Keratinocyte (primary cell): ENCODE measurements around the gene F8. TPM values are rescaled to one million over a fixed set of nuclear protein-coding genes. Genes with fewer than 3 reads are reported as not detected.

Source experiments
- DNase-seq: peaks from one replicate; pipeline ENCODE4 v3.0.0-alpha.2; 2011; ENCODE audit warnings: low read depth, missing footprints, low spot score
- FAIRE-seq: peaks from 2 replicates; lab custom pipeline; 2011; peaks lifted over from hg19 to GRCh38; lab: Jason Lieb, UNC
- H2AFZ ChIP-seq: 2 replicates; pipeline ENCODE4 v1.6.0; 2012; ENCODE audit warnings: low read length, control low read depth, inconsistent platforms; ENCODE audit not compliant: control insufficient read depth
- H3K27ac ChIP-seq: 2 replicates; pipeline ENCODE4 v1.5.1; 2011; ENCODE audit warnings: low read length; ENCODE audit not compliant: control insufficient read depth, insufficient read depth
- H3K27me3 ChIP-seq: 3 replicates; pipeline ENCODE4 v1.6.0; 2011; ENCODE audit warnings: low read length; ENCODE audit not compliant: control insufficient read depth, insufficient read depth; ENCODE audit errors: extremely low read depth
- H3K36me3 ChIP-seq, 2 experiments: 2 replicates in 1 of 2; 3 replicates in 1 of 2; pipeline ENCODE4 v1.5.1; 2011; ENCODE audit warnings: low read length in 2 of 2, mild to moderate bottlenecking in 1 of 2; ENCODE audit not compliant: control insufficient read depth in 2 of 2, insufficient read depth in 2 of 2; ENCODE audit errors: extremely low read depth in 1 of 2
- H3K4me1 ChIP-seq: 3 replicates; pipeline ENCODE4 v1.5.1; 2011; ENCODE audit warnings: low read length; ENCODE audit not compliant: control insufficient read depth, insufficient read depth; ENCODE audit errors: extremely low read depth
- H3K4me2 ChIP-seq: 3 replicates; pipeline ENCODE4 v1.6.0; 2011; ENCODE audit warnings: low read depth, low read length; ENCODE audit not compliant: control insufficient read depth, insufficient read depth; ENCODE audit errors: extremely low read depth
- H3K4me3 ChIP-seq, 3 experiments: fragments of 200-600 bp in 1 of 3; sonication (generic) in 1 of 3; 2 replicates in 2 of 3; 3 replicates in 1 of 3; pipeline ENCODE4 v1.5.1; 2011 to 2016; ENCODE audit warnings: low read length in 3 of 3, mild to moderate bottlenecking in 3 of 3, control low read depth in 2 of 3, inconsistent platforms in 1 of 3, low read depth in 1 of 3, mixed read lengths in 1 of 3, mixed run types in 1 of 3, moderate library complexity in 1 of 3; ENCODE audit not compliant: control insufficient read depth in 2 of 3, insufficient read depth in 2 of 3; ENCODE audit errors: extremely low read depth in 1 of 3
- H3K79me2 ChIP-seq: 2 replicates; pipeline ENCODE4 v1.6.0; 2012; ENCODE audit warnings: low read length; ENCODE audit not compliant: control insufficient read depth, insufficient read depth
- H3K9ac ChIP-seq: 3 replicates; pipeline ENCODE4 v1.6.0; 2011; ENCODE audit warnings: low read length; ENCODE audit not compliant: control insufficient read depth, insufficient read depth; ENCODE audit errors: extremely low read depth
- H3K9me1 ChIP-seq: 3 replicates; pipeline ENCODE4 v1.6.0; 2011; ENCODE audit warnings: low read length; ENCODE audit not compliant: control insufficient read depth, insufficient read depth; ENCODE audit errors: extremely low read depth
- H3K9me3 ChIP-seq: 2 replicates; pipeline ENCODE4 v1.5.1; 2012; ENCODE audit warnings: low read depth, low read length; ENCODE audit not compliant: control insufficient read depth
- H4K20me1 ChIP-seq: 3 replicates; pipeline ENCODE4 v1.6.0; 2011; ENCODE audit warnings: low read length; ENCODE audit not compliant: control insufficient read depth, insufficient read depth; ENCODE audit errors: extremely low read depth
- CTCF ChIP-seq, 3 experiments: IDR thresholded peaks in 1 of 3; conservative IDR thresholded peaks in 1 of 3; optimal IDR thresholded peaks in 1 of 3; 2 replicates in 2 of 3; 3 replicates in 1 of 3; pipeline versions ENCODE3 to v1.5.1; 2011; ENCODE audit warnings: low read length in 3 of 3, mild to moderate bottlenecking in 3 of 3, moderate library complexity in 2 of 3, control low read depth in 1 of 3, inconsistent platforms in 1 of 3; ENCODE audit not compliant: insufficient read depth in 2 of 3; ENCODE audit errors: extremely low read depth in 1 of 3
- EZH2 ChIP-seq: IDR thresholded peaks from one replicate; pipeline ENCODE4 v1.6.1; 2012; ENCODE audit warnings: inconsistent platforms, mild to moderate bottlenecking, low read length, moderate library complexity
- dilution Hi-C: fragments of 300-500 bp; cut with MboI; formaldehyde crosslinking; loops from one replicate; pipeline ENCODE4 v1.7.0; 2020; ENCODE audit warnings: low sequenced_read_pairs; ENCODE audit not compliant: extremely low pct_ligation_motif_present
- polyA plus RNA-seq, 5 experiments: library from polyadenylated mRNA; depleted of rRNA in 3 of 5; stranded (reverse) in 3 of 5; stranded (forward) in 1 of 5; unstranded in 1 of 5; fragments of >200 nt; gene quantifications; 1 replicate in 1 of 5; 2 replicates in 3 of 5; 3 replicates in 1 of 5; pipeline versions ENCODE4 v1.2.1 to v1.2.3, GENCODE V29; 2011 to 2012; ENCODE audit warnings: missing spikeins in 2 of 5, low read depth in 1 of 5, low replicate concordance in 1 of 5

Gene F8
- polyA plus RNA-seq, 1 donor (not counting 4 experiments of a cell fraction or from before 2014, with no cell fraction given), result 1.3 TPM

GRCh38 chrX:154804957-154805695 lies 217.4 kb downstream of the F8 start, which contains the start of gene MPP1:
Gene MPP1 (minus strand): TSS chrX:154805485. CDS start chrX:154805373, 112 bp downstream.
- H4K20me1 ChIP-seq, result no peaks in the 10 kb centered on the region
- H2AFZ ChIP-seq, result peak within 1 kb of the TSS; percentile 78
- no peaks in the 10 kb centered on the region for H3K9me1 ChIP-seq
- no peak for TF ChIP-seq EZH2
- H3K9ac ChIP-seq, result peak within 1 kb of the TSS; percentile 52
- H3K9me3 ChIP-seq, result no peaks in the 10 kb centered on the region
- H3K4me2 ChIP-seq, result peak within 1 kb of the TSS; percentile 79
- dilution Hi-C loops, result no loop called here
- FAIRE-seq (no peak), DNase-seq (no peak)
- H3K27me3 ChIP-seq, result no peaks in the 10 kb centered on the region
- no peaks in the 10 kb centered on the region for H3K79me2 ChIP-seq
- H3K4me1 ChIP-seq, result peaks cover 7% of the 10 kb centered on the region
- H3K27ac ChIP-seq, result no peak within 1 kb of the TSS
- no peaks in the 10 kb centered on the region for H3K36me3 ChIP-seq
- peak within 1 kb of the TSS; percentile 46 to 66 (median 52) for H3K4me3 ChIP-seq

- no peak for DNase-seq
- H3K9ac ChIP-seq, result peak overlapping the region; percentile 52
- FAIRE-seq, result no peak
- dilution Hi-C loops, result no loop called here
- H3K9me3 ChIP-seq, result no peaks in the 10 kb centered on the region
- H3K4me3 ChIP-seq, result peak overlapping the region; percentile 46 to 66 (median 52)
- H3K27me3 ChIP-seq, result no peaks in the 10 kb centered on the region
- H3K36me3 ChIP-seq, result no peaks in the 10 kb centered on the region
- H2AFZ ChIP-seq, result peak overlapping the region; percentile 78
- no peak for TF ChIP-seq CTCF (optimal IDR thresholded peaks at IDR 0.05 in 1 of 3, IDR thresholded peaks at IDR 0.05 in 1 of 3, conservative IDR thresholded peaks at IDR 0.05 in 1 of 3; ENCODE audit: extremely low read depth in 1 of 3, insufficient read depth in 2 of 3, low read length in 3 of 3)
- TF ChIP-seq EZH2, result no peak
- H4K20me1 ChIP-seq, result no peaks in the 10 kb centered on the region
- no peaks in the 10 kb centered on the region for H3K79me2 ChIP-seq
- H3K4me2 ChIP-seq, result peak overlapping the region; percentile 79
- H3K9me1 ChIP-seq, result no peaks in the 10 kb centered on the region
- no peak overlapping the region for H3K27ac ChIP-seq
- H3K4me1 ChIP-seq, result peaks cover 7% of the 10 kb centered on the region
These were observed 218.1 kb downstream of the F8 start for GRCh38 chrX:154804261-154804956.
